Esophagus squamous epithelium (tissue), 5 donors: ENCODE measurements around the gene ZNF609. TPM values are rescaled to one million over a fixed set of nuclear protein-coding genes. Genes with fewer than 3 reads are reported as not detected.

Experiments used
- DNase-seq: peaks from one replicate; lab custom pipeline; 2025; lab: John Stamatoyannopoulos, UW
- H3K27ac ChIP-seq, 4 donors: fragments of 200-600 bp; sonication (generic); one replicate each; pipeline ENCODE4 v1.5.1; 2016 to 2019; ENCODE audit warnings: mild to moderate bottlenecking in 1 of 4
- H3K27me3 ChIP-seq, 4 donors: fragments of 200-600 bp; sonication (generic); 1 replicate in 3 of 4; 2 replicates in 1 of 4; pipeline versions ENCODE4 v1.5.1 to v1.6.0; 2017 to 2021; ENCODE audit warnings: antibody characterized with exemption in 1 of 4
- H3K36me3 ChIP-seq, 3 donors: fragments of 200-600 bp; sonication (generic); one replicate each; pipeline ENCODE4 v1.5.1; 2016 to 2019
- H3K4me1 ChIP-seq, 3 donors: fragments of 200-600 bp; sonication (generic); one replicate each; pipeline ENCODE4 v1.5.1; 2017 to 2019
- H3K4me3 ChIP-seq, 4 donors: fragments of 200-600 bp; sonication (generic); 1 replicate in 3 of 4; 2 replicates in 1 of 4; pipeline ENCODE4 v1.5.1; 2016 to 2019; ENCODE audit warnings: mild to moderate bottlenecking in 2 of 4, moderate library complexity in 1 of 4
- H3K9me3 ChIP-seq, 3 donors: fragments of 200-600 bp; sonication (generic); one replicate each; pipeline ENCODE4 v1.5.1; 2016 to 2019
- CTCF ChIP-seq, 6 experiments: fragments of 450-650 bp in 4 of 6; fragments of 200-600 bp in 2 of 6; sonication (generic) in 2 of 6; IDR thresholded peaks; one replicate each; pipeline ENCODE4 v1.5.1; 2016 to 2019; ENCODE audit warnings: antibody characterized with exemption in 6 of 6, mild to moderate bottlenecking in 4 of 6, moderate library complexity in 4 of 6
- POLR2A ChIP-seq, 4 donors: fragments of 450-650 bp; IDR thresholded peaks; one replicate each; pipeline ENCODE4 v1.6.1; 2017; ENCODE audit warnings: antibody characterized with exemption in 4 of 4, mild to moderate bottlenecking in 4 of 4, moderate library complexity in 3 of 4
- WGBS, 2 donors: methylation state at CpG; one replicate each; pipeline ENCODE4 v1.1.5; 2018; 5-methylcytosine and 5-hydroxymethylcytosine counted together
- intact Hi-C: fragments of 100-400 bp; cut with DNase I; formaldehyde crosslinking; loops from one replicate; pipeline ENCODE4 v1.15.0; 2022
- total RNA-seq, 4 donors: library from RNA; depleted of rRNA; stranded (reverse); fragments of >200 nt; gene quantifications; one replicate each; pipeline ENCODE4 v1.1.0, GENCODE V29; 2016
- donor health status: DM: yes; HTN: yes; CAD: no.

Gene ZNF609, protein sequence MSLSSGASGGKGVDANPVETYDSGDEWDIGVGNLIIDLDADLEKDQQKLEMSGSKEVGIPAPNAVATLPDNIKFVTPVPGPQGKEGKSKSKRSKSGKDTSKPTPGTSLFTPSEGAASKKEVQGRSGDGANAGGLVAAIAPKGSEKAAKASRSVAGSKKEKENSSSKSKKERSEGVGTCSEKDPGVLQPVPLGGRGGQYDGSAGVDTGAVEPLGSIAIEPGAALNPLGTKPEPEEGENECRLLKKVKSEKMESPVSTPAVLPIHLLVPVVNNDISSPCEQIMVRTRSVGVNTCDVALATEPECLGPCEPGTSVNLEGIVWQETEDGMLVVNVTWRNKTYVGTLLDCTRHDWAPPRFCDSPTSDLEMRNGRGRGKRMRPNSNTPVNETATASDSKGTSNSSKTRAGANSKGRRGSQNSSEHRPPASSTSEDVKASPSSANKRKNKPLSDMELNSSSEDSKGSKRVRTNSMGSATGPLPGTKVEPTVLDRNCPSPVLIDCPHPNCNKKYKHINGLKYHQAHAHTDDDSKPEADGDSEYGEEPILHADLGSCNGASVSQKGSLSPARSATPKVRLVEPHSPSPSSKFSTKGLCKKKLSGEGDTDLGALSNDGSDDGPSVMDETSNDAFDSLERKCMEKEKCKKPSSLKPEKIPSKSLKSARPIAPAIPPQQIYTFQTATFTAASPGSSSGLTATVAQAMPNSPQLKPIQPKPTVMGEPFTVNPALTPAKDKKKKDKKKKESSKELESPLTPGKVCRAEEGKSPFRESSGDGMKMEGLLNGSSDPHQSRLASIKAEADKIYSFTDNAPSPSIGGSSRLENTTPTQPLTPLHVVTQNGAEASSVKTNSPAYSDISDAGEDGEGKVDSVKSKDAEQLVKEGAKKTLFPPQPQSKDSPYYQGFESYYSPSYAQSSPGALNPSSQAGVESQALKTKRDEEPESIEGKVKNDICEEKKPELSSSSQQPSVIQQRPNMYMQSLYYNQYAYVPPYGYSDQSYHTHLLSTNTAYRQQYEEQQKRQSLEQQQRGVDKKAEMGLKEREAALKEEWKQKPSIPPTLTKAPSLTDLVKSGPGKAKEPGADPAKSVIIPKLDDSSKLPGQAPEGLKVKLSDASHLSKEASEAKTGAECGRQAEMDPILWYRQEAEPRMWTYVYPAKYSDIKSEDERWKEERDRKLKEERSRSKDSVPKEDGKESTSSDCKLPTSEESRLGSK (N-terminal part only)
- total RNA-seq = 10 to 100 TPM; 10.2 to 25.2 (median 13.8) TPM

GRCh38 chr15:64460206-64460723 lies at the start of gene ZNF609:
ZNF609 (plus strand) TSS chr15:64460578; CDS start chr15:64499420, 38,842 bp downstream.
- TF ChIP-seq CTCF (IDR thresholded peaks at IDR 0.05) (peak in 2 of 6 experiments; percentile 29 to 34), POLR2A (IDR thresholded peaks at IDR 0.05) (peak in 1 of 4 donors; percentile 82)
- Histone ChIP-seq H3K9me3 (no peaks in the 10 kb centered on the region), H3K36me3 (peaks cover 0 to 26% (median 0%) of the 10 kb centered on the region in 3 donors), H3K4me3 (peak within 1 kb of the TSS; percentile 70 to 97 (median 89)), H3K27ac (peak within 1 kb of the TSS; percentile 90 to 97 (median 94)), H3K27me3 (no peaks in the 10 kb centered on the region), H3K4me1 (peaks cover 25 to 91% (median 40%) of the 10 kb centered on the region in 3 donors)
- 0% methylated on average over 8 to 14 of the region's 45 CpGs for WGBS, 2 donors
- intact Hi-C loops = no loop called here
- DNase-seq = peak; percentile 54

GRCh38 chr15:64412216-64412615 lies 48.2 kb upstream of the ZNF609 start:
- no peak for DNase-seq
- Histone ChIP-seq H3K27me3 (no peaks in the 10 kb centered on the region), H3K36me3 (peaks cover 0 to 97% (median 22%) of the 10 kb centered on the region in 3 donors), H3K27ac (no peak overlapping the region), H3K4me3 (no peak overlapping the region), H3K9me3 (no peaks in the 10 kb centered on the region), H3K4me1 (no peaks in the 10 kb centered on the region)
- intact Hi-C loops = no loop called here
- 41 to 51% methylated on average over 2 of the region's 2 CpGs for WGBS, 2 donors
- TF ChIP-seq POLR2A (IDR thresholded peaks at IDR 0.05) (no peak), CTCF (IDR thresholded peaks at IDR 0.05) (no peak)

- no peak for TF ChIP-seq POLR2A (IDR thresholded peaks at IDR 0.05)
- no peak for TF ChIP-seq CTCF (IDR thresholded peaks at IDR 0.05)
- WGBS, 2 donors = 82 to 96% methylated on average over 2 of the region's 2 CpGs
- intact Hi-C loops = loop anchor here (10.0 kb wide), 1 partner anchor 232 kb away; no protein-coding TSS in a partner anchor
Observed at GRCh38 chr15:64422697-64423096, 37.7 kb upstream of the ZNF609 start.

GRCh38 chr15:64423970-64424369 lies 36.4 kb upstream of the ZNF609 start:
- Histone ChIP-seq H3K27ac (no peak overlapping the region), H3K4me3 (no peak overlapping the region), H3K36me3 (peaks cover 8 to 99% (median 10%) of the 10 kb centered on the region in 3 donors), H3K9me3 (no peaks in the 10 kb centered on the region), H3K27me3 (no peaks in the 10 kb centered on the region), H3K4me1 (peaks cover 0 to 7% (median 0%) of the 10 kb centered on the region in 3 donors)
- intact Hi-C loops = loop anchor here (10.0 kb wide), 1 partner anchor 231 kb away; no protein-coding TSS in a partner anchor
- no peak for DNase-seq
- TF ChIP-seq CTCF (IDR thresholded peaks at IDR 0.05) (no peak), POLR2A (IDR thresholded peaks at IDR 0.05) (no peak)
- 80 to 85% methylated on average over 6 of the region's 6 CpGs for WGBS, 2 donors

More at GRCh38 chr15:64422697-64423096, 37.7 kb upstream of the ZNF609 start:
- no peaks in the 10 kb centered on the region for H3K9me3 ChIP-seq
- no peak overlapping the region for H3K4me3 ChIP-seq
- peaks cover 11 to 99% (median 14%) of the 10 kb centered on the region in 3 donors for H3K36me3 ChIP-seq
- peaks cover 0 to 7% (median 0%) of the 10 kb centered on the region in 3 donors for H3K4me1 ChIP-seq
- no peak overlapping the region for H3K27ac ChIP-seq
- no peaks in the 10 kb centered on the region for H3K27me3 ChIP-seq
- DNase-seq = no peak
